Small intestine (tissue), 7 donors: ENCODE measurements around the gene SORCS1. TPM values are rescaled to one million over a fixed set of nuclear protein-coding genes. Genes with fewer than 3 reads are reported as not detected.
A peak's percentile ranks its signal among the peaks of the same experiment; 100 is the strongest.

Experiments
- DNase-seq, 2 donors: peaks; one replicate each; pipeline versions ENCODE4 v3.0.0 to v3.0.0-alpha.2; 2013
- FAIRE-seq: peaks from 2 replicates; lab custom pipeline; 2012; peaks lifted over from hg19 to GRCh38; lab: Jason Lieb, UNC
- H3K27ac ChIP-seq, 3 donors: one replicate each; pipeline ENCODE4 v1.5.1; 2013; ENCODE audit warnings: low read length in 2 of 3, mild to moderate bottlenecking in 2 of 3, control low read depth in 1 of 3, inconsistent platforms in 1 of 3, low read depth in 1 of 3, moderate library complexity in 1 of 3
- H3K27me3 ChIP-seq, 3 donors: one replicate each; pipeline ENCODE4 v1.6.1; 2013; ENCODE audit warnings: low read length in 3 of 3, inconsistent platforms in 1 of 3; ENCODE audit not compliant: control insufficient read depth in 3 of 3, insufficient read depth in 3 of 3
- H3K36me3 ChIP-seq, 3 donors: one replicate each; pipeline ENCODE4 v1.6.1; 2013; ENCODE audit warnings: low read length in 3 of 3, inconsistent platforms in 1 of 3, low read depth in 1 of 3, mild to moderate bottlenecking in 1 of 3, moderate library complexity in 1 of 3; ENCODE audit not compliant: control insufficient read depth in 3 of 3, insufficient read depth in 2 of 3
- H3K4me1 ChIP-seq, 3 donors: one replicate each; pipeline ENCODE4 v1.6.1; 2013; ENCODE audit warnings: low read length in 2 of 3, inconsistent platforms in 1 of 3, low read depth in 1 of 3, mild to moderate bottlenecking in 1 of 3, moderate library complexity in 1 of 3; ENCODE audit not compliant: control insufficient read depth in 3 of 3, insufficient read depth in 2 of 3
- H3K4me3 ChIP-seq, 3 donors: one replicate each; pipeline ENCODE4 v1.5.1; 2013; ENCODE audit warnings: low read length in 3 of 3, control low read depth in 1 of 3, inconsistent platforms in 1 of 3, low read depth in 1 of 3, mild to moderate bottlenecking in 1 of 3, moderate library complexity in 1 of 3
- H3K9me3 ChIP-seq, 2 donors: one replicate each; pipeline ENCODE4 v1.6.1; 2013; ENCODE audit warnings: low read depth in 1 of 2, low read length in 1 of 2; ENCODE audit not compliant: control insufficient read depth in 2 of 2, insufficient read depth in 1 of 2
- WGBS, 3 donors: extraction: QIAGEN DNeasy Blood & Tissue Kit; methylation state at CpG; one replicate each; pipeline ENCODE4 v1.1.7; 2013; 5-methylcytosine and 5-hydroxymethylcytosine counted together
- polyA plus RNA-seq, 4 donors: library from polyadenylated mRNA; stranded (reverse) in 3 of 4; unstranded in 1 of 4; fragments of 200-250 nt in 3 of 4; fragments of 120-200 nt in 1 of 4; gene quantifications; one replicate each; pipeline versions ENCODE4 v1.2.1 to v1.2.3, GENCODE V29; 2013
- donor health status: healthy with polysubstance abuse.
- donor health status: control.
- donor health status: control.
- donor health status: Bipolar disorder and iron deficiency.
- donor health status: healthy.

SORCS1 gene
- polyA plus RNA-seq, 4 donors, result under 0.01 to 1.4 (median 1.3) TPM; not detected in 1

- Histone ChIP-seq H3K27me3 (no peaks in the 10 kb centered on the region), H3K9me3 (no peaks in the 10 kb centered on the region), H3K36me3 (no peaks in the 10 kb centered on the region), H3K27ac (no peak overlapping the region), H3K4me1 (no peaks in the 10 kb centered on the region), H3K4me3 (no peak overlapping the region)
- no peak for FAIRE-seq
- DNase-seq, result no peak
Observed at GRCh38 chr10:106592396-106592795, 572.1 kb downstream of the SORCS1 start.

- Histone ChIP-seq H3K36me3 (no peaks in the 10 kb centered on the region), H3K9me3 (peaks cover 0 to 2% of the 10 kb centered on the region in 2 donors), H3K27ac (no peak overlapping the region), H3K4me3 (no peak overlapping the region), H3K4me1 (no peaks in the 10 kb centered on the region), H3K27me3 (no peaks in the 10 kb centered on the region)
- no peak for FAIRE-seq
- WGBS, 3 donors, result 15 to 48% (median 29%) methylated on average over 2 of the region's 2 CpGs
- DNase-seq, result no peak
Observed at GRCh38 chr10:106582291-106582690, 582.2 kb downstream of the SORCS1 start.

- no peak for FAIRE-seq
- 35 to 60% (median 50%) methylated on average over 2 of the region's 2 CpGs for WGBS, 3 donors
- H3K9me3 ChIP-seq, result no peaks in the 10 kb centered on the region
- no peak overlapping the region for H3K27ac ChIP-seq
- H3K4me3 ChIP-seq, result no peak overlapping the region
- H3K4me1 ChIP-seq, result no peaks in the 10 kb centered on the region
- DNase-seq, result no peak
- no peaks in the 10 kb centered on the region for H3K27me3 ChIP-seq
- H3K36me3 ChIP-seq, result no peaks in the 10 kb centered on the region
Observed at GRCh38 chr10:106577756-106578155, 586.8 kb downstream of the SORCS1 start.

GRCh38 chr10:106577266-106577665 is 587.2 kb downstream of the SORCS1 start:
- H3K4me3 ChIP-seq, result no peak overlapping the region
- 51 to 72% (median 57%) methylated on average over 9 of the region's 9 CpGs for WGBS, 3 donors
- H3K36me3 ChIP-seq, result no peaks in the 10 kb centered on the region
- no peak overlapping the region for H3K27ac ChIP-seq
- no peaks in the 10 kb centered on the region for H3K4me1 ChIP-seq
- H3K9me3 ChIP-seq, result no peaks in the 10 kb centered on the region
- no peak for DNase-seq
- FAIRE-seq, result no peak
- no peaks in the 10 kb centered on the region for H3K27me3 ChIP-seq

GRCh38 chr10:106576534-106576933 is 588.0 kb downstream of the SORCS1 start:
- WGBS, 3 donors, result 53 to 68% (median 54%) methylated on average over 4 of the region's 4 CpGs
- FAIRE-seq, result no peak
- H3K27ac ChIP-seq, result no peak overlapping the region
- no peaks in the 10 kb centered on the region for H3K27me3 ChIP-seq
- H3K4me1 ChIP-seq, result no peaks in the 10 kb centered on the region
- H3K4me3 ChIP-seq, result no peak overlapping the region
- DNase-seq, result no peak
- H3K36me3 ChIP-seq, result no peaks in the 10 kb centered on the region
- H3K9me3 ChIP-seq, result no peaks in the 10 kb centered on the region

GRCh38 chr10:106573106-106573505 is 591.4 kb downstream of the SORCS1 start:
- Histone ChIP-seq H3K27ac (no peak overlapping the region), H3K36me3 (no peaks in the 10 kb centered on the region), H3K4me3 (no peak overlapping the region), H3K9me3 (no peaks in the 10 kb centered on the region), H3K4me1 (no peaks in the 10 kb centered on the region), H3K27me3 (no peaks in the 10 kb centered on the region)
- no peak for FAIRE-seq
- no peak for DNase-seq
- 61 to 66% (median 62%) methylated on average over 5 of the region's 5 CpGs for WGBS, 3 donors

- no peak for FAIRE-seq
- 29 to 41% (median 30%) methylated on average over 5 of the region's 5 CpGs for WGBS, 3 donors
- H3K4me1 ChIP-seq, result no peaks in the 10 kb centered on the region
Observed at GRCh38 chr10:106571192-106571946, 593.1 kb downstream of the SORCS1 start.

GRCh38 chr10:106570268-106570667 is 594.2 kb downstream of the SORCS1 start:
- FAIRE-seq (no peak), DNase-seq (no peak)
- Histone ChIP-seq H3K27me3 (no peaks in the 10 kb centered on the region), H3K36me3 (no peaks in the 10 kb centered on the region), H3K4me1 (no peaks in the 10 kb centered on the region), H3K4me3 (no peak overlapping the region), H3K9me3 (no peaks in the 10 kb centered on the region), H3K27ac (no peak overlapping the region)
- 59 to 69% (median 66%) methylated on average over 5 of the region's 5 CpGs for WGBS, 3 donors

More at GRCh38 chr10:106571192-106571946, 593.1 kb downstream of the SORCS1 start:
- no peak overlapping the region for H3K4me3 ChIP-seq
- H3K36me3 ChIP-seq, result no peaks in the 10 kb centered on the region
- peak in 1 of 2 donors; percentile 13 for DNase-seq
- no peak overlapping the region for H3K27ac ChIP-seq
- no peaks in the 10 kb centered on the region for H3K9me3 ChIP-seq
- no peaks in the 10 kb centered on the region for H3K27me3 ChIP-seq

GRCh38 chr10:106567629-106568028 is 596.9 kb downstream of the SORCS1 start:
- no peaks in the 10 kb centered on the region for H3K27me3 ChIP-seq
- WGBS, 3 donors, result 72 to 85% (median 81%) methylated on average over 4 of the region's 4 CpGs

More at GRCh38 chr10:106567629-106568028, 596.9 kb downstream of the SORCS1 start:
- H3K36me3 ChIP-seq, result no peaks in the 10 kb centered on the region
- DNase-seq (no peak), FAIRE-seq (no peak)
- H3K9me3 ChIP-seq, result no peaks in the 10 kb centered on the region
- H3K4me1 ChIP-seq, result no peaks in the 10 kb centered on the region
- H3K4me3 ChIP-seq, result no peak overlapping the region
- no peak overlapping the region for H3K27ac ChIP-seq
